HG02571 (cell line): Measurements from ENCODE around the gene PCSK6.
"Not testable (repeated sequence)": the region's sequence is repeated elsewhere in the genome, so short reads cannot be mapped to it uniquely, and the experiment has no call there.

Experiments used
- ATAC-seq: cut with Tn5 transposase; IDR thresholded peaks from one replicate; pipeline ENCODE4 v1.9.1; 2021; ENCODE audit warnings: mild to moderate bottlenecking, moderate library complexity; ENCODE audit not compliant: unreplicated experiment

Gene PCSK6

GRCh38 chr15:101463696-101464095 is 25.8 kb downstream of the PCSK6 start:
- not testable (repeated sequence) for ATAC-seq

GRCh38 chr15:101463270-101463669 is 26.2 kb downstream of the PCSK6 start:
- no peak for ATAC-seq

GRCh38 chr15:101461097-101461496 is 28.4 kb downstream of the PCSK6 start:
- no peak for ATAC-seq

- no peak for ATAC-seq
These were observed 29.8 kb downstream of the PCSK6 start for GRCh38 chr15:101459579-101460300.

- ATAC-seq = no peak
These were observed 30.5 kb downstream of the PCSK6 start for GRCh38 chr15:101458908-101459578.

GRCh38 chr15:101458158-101458900 is 31.2 kb downstream of the PCSK6 start:
- ATAC-seq = no peak

DNA sequence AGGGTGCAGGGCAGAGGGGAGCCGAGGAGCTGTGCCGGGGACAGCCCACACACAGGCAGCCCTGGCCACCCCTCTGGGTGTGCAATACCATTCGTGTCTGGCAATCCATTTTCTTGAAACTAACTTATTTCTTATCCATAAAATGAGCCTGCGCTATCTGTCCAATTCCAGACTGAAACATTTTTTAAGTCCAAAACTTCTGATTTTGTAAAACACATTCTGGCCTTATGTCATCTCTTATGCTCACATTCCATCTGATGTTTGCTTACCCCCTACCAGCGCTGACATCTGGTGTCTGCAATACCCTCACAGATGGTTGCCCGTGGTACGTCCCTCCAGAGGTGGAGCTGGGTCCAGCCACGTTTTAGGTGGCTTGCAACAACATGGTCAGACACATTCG is 31.8 kb downstream of the PCSK6 start:
- ATAC-seq = no peak

- ATAC-seq = no peak
These were observed 33.3 kb downstream of the PCSK6 start for GRCh38 chr15:101456057-101456739.

DNA sequence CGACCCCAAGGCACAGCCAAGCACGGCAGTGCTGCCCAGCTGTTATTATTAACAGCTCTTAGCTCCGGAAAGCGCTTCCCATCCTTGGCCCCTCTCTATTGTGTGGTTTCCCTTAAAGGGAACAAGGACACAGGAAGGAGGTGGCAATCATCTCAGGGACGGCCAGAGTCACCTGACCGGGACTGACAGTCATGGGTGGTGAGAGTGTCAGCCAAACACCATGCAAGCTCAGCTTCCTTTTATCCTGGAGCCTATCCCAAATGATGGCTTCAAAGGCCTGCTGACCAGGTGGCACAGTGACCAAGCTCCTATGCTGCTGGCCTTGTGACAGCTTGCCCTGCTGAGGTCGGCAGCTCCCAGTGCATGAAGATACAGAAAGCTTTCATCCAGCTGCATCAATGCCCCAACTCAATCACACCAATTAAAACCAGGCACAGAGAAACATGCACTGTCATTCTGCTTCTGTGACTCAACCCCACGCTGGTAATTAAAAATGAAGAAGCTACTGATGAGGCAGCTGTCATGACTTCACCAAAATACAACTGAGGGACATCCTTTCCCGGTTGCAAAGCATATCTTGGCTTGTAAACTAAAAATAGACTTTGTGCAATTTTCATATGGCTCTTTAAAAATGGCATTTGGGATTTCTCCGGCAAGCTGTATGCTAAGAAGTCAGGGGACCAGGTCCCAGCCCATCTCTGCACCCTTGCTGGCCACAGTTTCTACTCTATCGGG is 34.0 kb downstream of the PCSK6 start:
- ATAC-seq = no peak

DNA sequence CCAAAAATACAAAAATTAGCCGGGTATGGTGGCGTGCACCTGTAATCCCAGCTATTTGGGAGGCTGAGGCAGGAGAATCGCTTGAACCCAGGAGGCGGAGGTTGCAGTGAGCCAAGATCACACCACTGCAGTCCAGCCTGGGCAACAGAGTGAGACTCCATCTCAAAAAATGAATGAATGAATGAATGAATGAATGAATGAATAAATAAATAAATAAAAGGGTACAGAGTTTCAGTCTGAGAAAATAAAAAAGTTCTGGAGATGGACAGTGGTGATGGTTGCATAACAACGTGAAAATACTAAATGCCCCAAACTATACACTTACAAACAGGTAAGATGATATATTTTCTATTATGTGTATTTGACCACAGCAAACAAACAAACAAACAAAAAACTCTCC is 34.7 kb downstream of the PCSK6 start:
- not testable (repeated sequence) for ATAC-seq

- ATAC-seq = no peak
These were observed 35.1 kb downstream of the PCSK6 start for GRCh38 chr15:101454365-101454764.

DNA sequence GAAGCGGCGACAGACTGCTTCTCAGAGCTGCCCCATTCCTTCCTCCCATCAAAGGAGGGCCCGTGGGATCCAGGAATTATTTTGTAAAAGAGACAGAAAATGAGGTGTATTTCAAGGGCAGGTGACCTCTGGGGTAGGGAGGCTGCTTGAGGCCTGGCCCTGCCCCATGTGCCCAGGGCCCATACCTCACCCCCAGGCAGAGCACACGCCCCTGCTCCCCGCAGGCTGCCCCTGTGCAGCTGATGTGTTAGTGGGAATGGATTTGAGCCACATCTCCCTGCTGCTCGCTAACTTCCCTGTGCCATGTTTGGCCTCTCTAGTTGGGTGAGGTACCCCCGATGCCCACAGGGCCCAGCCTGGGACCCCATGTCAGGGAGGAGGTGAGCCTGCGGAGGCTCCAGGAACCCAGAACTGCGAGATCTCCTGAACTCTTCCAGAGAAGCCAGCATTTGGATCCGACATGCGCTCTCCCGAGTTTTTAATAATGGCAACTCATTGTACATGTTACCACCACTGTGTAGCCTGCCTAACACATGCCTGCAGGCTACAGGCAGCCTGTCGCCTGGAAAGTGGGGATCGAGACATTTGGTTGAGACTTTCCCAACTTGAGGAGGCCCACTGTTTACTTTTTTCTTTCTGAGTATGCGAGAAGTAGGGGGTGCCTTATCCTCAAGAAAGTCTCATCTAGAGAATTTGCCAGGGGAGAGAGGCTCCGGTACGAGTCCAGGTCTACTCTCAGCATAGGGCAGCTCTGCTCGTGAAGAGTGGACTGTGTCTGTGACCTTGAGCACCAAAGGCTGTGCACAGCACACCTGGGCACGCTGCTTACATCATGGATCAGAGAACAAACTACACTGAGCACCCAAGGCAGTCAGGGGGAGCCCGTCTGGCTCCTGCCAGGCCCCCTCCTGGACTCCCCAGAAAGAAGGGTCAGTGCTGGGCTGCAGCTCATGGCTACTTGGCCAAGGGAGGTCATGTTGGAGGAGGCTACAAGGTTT is 36.1 kb downstream of the PCSK6 start:
- no peak for ATAC-seq

DNA sequence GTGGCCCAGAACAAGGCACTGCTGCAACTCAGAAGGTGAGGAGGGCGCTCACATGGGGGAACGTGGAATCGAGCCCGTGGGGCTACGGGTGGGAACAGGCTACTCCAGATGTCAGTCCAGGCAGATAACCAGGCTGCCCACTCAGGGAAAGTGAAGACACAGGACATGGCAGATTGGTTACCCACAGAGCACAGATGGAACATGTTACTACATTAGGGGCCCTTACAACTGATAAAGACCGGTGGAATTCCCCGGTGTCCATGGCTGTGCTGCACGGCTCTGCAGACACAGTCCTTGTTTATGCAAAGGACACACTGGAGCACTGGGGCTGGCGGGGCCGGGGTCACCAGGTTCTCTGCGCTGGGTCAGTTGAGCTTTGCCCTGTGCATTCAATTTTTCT is 36.9 kb downstream of the PCSK6 start:
- ATAC-seq = no peak

GRCh38 chr15:101451846-101452245 is 37.7 kb downstream of the PCSK6 start:
- ATAC-seq = no peak

DNA sequence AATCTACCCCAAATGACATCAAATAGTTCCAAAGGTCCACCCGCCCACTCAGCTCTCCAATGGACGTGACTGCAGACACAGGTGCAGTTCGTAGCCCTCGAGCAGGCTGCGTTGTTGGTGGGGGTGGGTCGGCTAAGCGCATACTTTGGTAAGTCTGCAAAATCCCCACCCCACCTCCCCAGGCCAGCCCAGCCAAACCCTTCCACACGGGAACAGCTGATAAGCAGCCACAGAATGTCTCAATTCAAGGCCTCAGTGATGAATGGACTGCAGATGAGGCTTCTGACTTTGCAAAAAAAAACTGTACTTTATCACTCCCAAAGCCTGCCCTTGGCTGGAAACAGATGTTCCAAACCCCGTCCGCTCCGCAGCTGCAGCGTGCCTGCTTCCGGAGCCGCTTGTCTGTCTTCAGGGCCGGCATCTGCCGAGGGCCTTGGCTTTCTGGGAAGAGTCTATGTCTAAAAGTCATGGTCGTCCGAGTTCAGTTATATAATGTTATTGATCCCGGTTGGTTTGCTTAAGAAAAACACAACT is 38.2 kb downstream of the PCSK6 start:
- ATAC-seq = no peak

- ATAC-seq = no peak
These were observed 38.9 kb downstream of the PCSK6 start for GRCh38 chr15:101450403-101451265.

- ATAC-seq = no peak
These were observed 39.8 kb downstream of the PCSK6 start for GRCh38 chr15:101449471-101450402.
